ENCODE results near the gene HP. TPM values are rescaled to one million over a fixed set of nuclear protein-coding genes. Genes with fewer than 3 reads are reported as not detected.

The HP gene
- total RNA-seq, 1 experiment from 2014 or later = 10.0 TPM

- POLR2A ChIA-PET = no interaction called here
- no peak for TF ChIP-seq ZNF512 (CRISPR knock-in tag; IDR thresholded peaks at IDR 0.05; ENCODE audit: borderline replicate concordance)
- TF ChIP-seq NR2C2 (CRISPR knock-in tag; IDR thresholded peaks at IDR 0.05) = no peak
- no peak for TF ChIP-seq CTCF (IDR thresholded peaks at IDR 0.05)
- no peak for TF ChIP-seq ATF6 (CRISPR knock-in tag; IDR thresholded peaks at IDR 0.05)
- TF ChIP-seq MYBL2 (CRISPR knock-in tag; IDR thresholded peaks at IDR 0.05) = no peak
- TF ChIP-seq MXD4 (CRISPR knock-in tag; IDR thresholded peaks at IDR 0.05; ENCODE audit: borderline replicate concordance) = no peak
- TF ChIP-seq CREM (CRISPR knock-in tag; IDR thresholded peaks at IDR 0.05) = no peak
- TF ChIP-seq FOXJ3 (CRISPR knock-in tag; IDR thresholded peaks at IDR 0.05; ENCODE audit: borderline replicate concordance) = no peak
- no peak for TF ChIP-seq CDX4 (CRISPR knock-in tag; IDR thresholded peaks at IDR 0.05; ENCODE audit: borderline replicate concordance)
- DNase-seq (ENCODE audit: low spot score) (no peak), ATAC-seq (no peak)
- H3K27ac Mint-ChIP-seq = peak overlapping the region; percentile 60; the same call in 1 of the 2 replicates
- no peaks in the 10 kb centered on the region for H3K4me1 Mint-ChIP-seq
- no peaks in the 10 kb centered on the region for H3K27me3 Mint-ChIP-seq (ENCODE audit: low read depth)
- no peak overlapping the region for H3K4me3 Mint-ChIP-seq
- CTCF ChIA-PET = no interaction called here
- no peaks in the 10 kb centered on the region for H3K9me3 Mint-ChIP-seq
- peaks cover 36% of the 10 kb centered on the region for H3K36me3 Mint-ChIP-seq
Measured at GRCh38 chr16:72013389-72013788, 40.9 kb upstream of the HP start.

GRCh38 chr16:72013888-72014581, 40.3 kb upstream of the HP start:
- peak overlapping the region; percentile 60; the same call in 1 of the 2 replicates for H3K27ac Mint-ChIP-seq
- POLR2A ChIA-PET = no interaction called here
- no peaks in the 10 kb centered on the region for H3K9me3 Mint-ChIP-seq
- CTCF ChIA-PET = interaction anchor here (1.0 kb wide), 1 partner anchor 53 kb away, joined by 3 read pairs; no protein-coding TSS in a partner anchor
- H3K36me3 Mint-ChIP-seq = peaks cover 36% of the 10 kb centered on the region
- no peak overlapping the region for H3K4me3 Mint-ChIP-seq
- TF ChIP-seq NFE2L1 (CRISPR knock-in tag; IDR thresholded peaks at IDR 0.05) (no peak), ZNF512 (CRISPR knock-in tag; IDR thresholded peaks at IDR 0.05; ENCODE audit: borderline replicate concordance) (no peak), CDX4 (CRISPR knock-in tag; IDR thresholded peaks at IDR 0.05; ENCODE audit: borderline replicate concordance) (no peak), STAT6 (CRISPR knock-in tag; conservative IDR thresholded peaks at IDR 0.05; ENCODE audit: low read depth) (no peak)
- no peak for DNase-seq (ENCODE audit: low spot score)
- no peaks in the 10 kb centered on the region for H3K4me1 Mint-ChIP-seq
- no peak for ATAC-seq
- no peaks in the 10 kb centered on the region for H3K27me3 Mint-ChIP-seq (ENCODE audit: low read depth)
